H1 (cell line): ENCODE data around the gene GRIK4. TPM values are rescaled to one million over a fixed set of nuclear protein-coding genes. Genes with fewer than 3 reads are reported as not detected.

Source experiments
- CTCF ChIA-PET: fragments of 300-600 bp; sonication (Branson Sonifier 250); formaldehyde crosslinking; loops from one replicate; lab custom pipeline; 2021; ENCODE audit not compliant: partially characterized antibody; lab: Charles Lee
- POLR2A ChIA-PET: fragments of 300-600 bp; sonication (Branson Sonifier 250); formaldehyde crosslinking; loops from one replicate; lab custom pipeline; 2021; ENCODE audit warnings: inconsistent platforms; ENCODE audit not compliant: partially characterized antibody; lab: Charles Lee
- DNase-seq, 2 experiments: peaks; one replicate each; pipeline versions ENCODE4 v3.0.0 to v3.0.0-alpha.2; 2010 to 2022; ENCODE audit warnings: low spot score in 2 of 2, low read depth in 1 of 2, mixed read lengths in 1 of 2
- FAIRE-seq: peaks from 2 replicates; lab custom pipeline; 2011; peaks lifted over from hg19 to GRCh38; lab: Jason Lieb, UNC
- H2AFZ ChIP-seq: 2 replicates; pipeline ENCODE4 v1.8.1; 2012; ENCODE audit warnings: low read length, inconsistent platforms
- H2AK5ac ChIP-seq: 2 replicates; pipeline ENCODE4 v1.6.1; 2013; ENCODE audit warnings: low read depth, low read length
- H2BK120ac ChIP-seq: replicated peaks from 2 replicates; pipeline ENCODE3; 2013; ENCODE audit warnings: low read depth, low read length, inconsistent platforms
- H2BK12ac ChIP-seq: 2 replicates; pipeline ENCODE4 v1.6.1; 2013; ENCODE audit warnings: low read depth, low read length
- H2BK15ac ChIP-seq: 2 replicates; pipeline ENCODE4 v1.6.1; 2013; ENCODE audit warnings: low read length
- H2BK20ac ChIP-seq: 2 replicates; pipeline ENCODE4 v1.6.1; 2013; ENCODE audit warnings: low read length
- H2BK5ac ChIP-seq: 2 replicates; pipeline ENCODE4 v1.6.1; 2013; ENCODE audit warnings: low read depth, low read length
- H3K14ac ChIP-seq: 2 replicates; pipeline ENCODE4 v1.6.1; 2013; ENCODE audit warnings: inconsistent platforms; ENCODE audit not compliant: insufficient read length
- H3K18ac ChIP-seq: 2 replicates; pipeline ENCODE4 v1.6.1; 2013; ENCODE audit warnings: low read length; ENCODE audit errors: extremely low read depth
- H3K23ac ChIP-seq: 2 replicates; pipeline ENCODE4 v1.6.1; 2013; ENCODE audit warnings: inconsistent platforms; ENCODE audit not compliant: insufficient read length
- H3K23me2 ChIP-seq: 2 replicates; pipeline ENCODE4 v1.6.1; 2013; ENCODE audit warnings: low read depth, low read length
- H3K27ac ChIP-seq: 2 replicates; pipeline ENCODE4 v1.6.1; 2011; ENCODE audit warnings: low read depth, low read length, inconsistent platforms
- H3K27me3 ChIP-seq, 4 experiments: replicated peaks in 1 of 4; 1 replicate in 1 of 4; 2 replicates in 3 of 4; pipeline versions ENCODE4 v1.6.1 to v1.8.1; 2011 to 2013; ENCODE audit warnings: low read length in 3 of 4, mild to moderate bottlenecking in 3 of 4, inconsistent platforms in 2 of 4, mixed read lengths in 2 of 4, moderate library complexity in 1 of 4; ENCODE audit not compliant: control insufficient read depth in 3 of 4, insufficient read depth in 3 of 4; ENCODE audit errors: extremely low read depth in 1 of 4
- H3K36me3 ChIP-seq, 4 experiments: 2 replicates each; pipeline versions ENCODE4 v1.6.1 to v1.8.1; 2011 to 2013; ENCODE audit warnings: mild to moderate bottlenecking in 4 of 4, low read length in 3 of 4, moderate library complexity in 2 of 4, control low read depth in 1 of 4, inconsistent platforms in 1 of 4; ENCODE audit not compliant: insufficient read depth in 4 of 4, control insufficient read depth in 2 of 4
- H3K4ac ChIP-seq: replicated peaks from 2 replicates; pipeline ENCODE3; 2013; ENCODE audit warnings: low read length, low read depth, mixed read lengths, inconsistent platforms; ENCODE audit not compliant: insufficient read length
- H3K4me1 ChIP-seq, 4 experiments: replicated peaks in 1 of 4; 1 replicate in 1 of 4; 2 replicates in 3 of 4; pipeline versions ENCODE4 v1.6.1 to v1.8.1; 2011 to 2013; ENCODE audit warnings: low read length in 3 of 4, inconsistent platforms in 2 of 4, mixed read lengths in 1 of 4; ENCODE audit not compliant: insufficient read depth in 4 of 4, control insufficient read depth in 3 of 4
- H3K4me2 ChIP-seq, 2 experiments: 2 replicates each; pipeline versions ENCODE4 v1.6.1 to v1.8.1; 2011 to 2013; ENCODE audit warnings: low read depth in 2 of 2, low read length in 2 of 2, control low read depth in 1 of 2, inconsistent platforms in 1 of 2, mild to moderate bottlenecking in 1 of 2; ENCODE audit not compliant: insufficient read depth in 1 of 2
- H3K4me3 ChIP-seq, 4 experiments: fragments of 200-600, 300-600 bp in 1 of 4; sonication (generic), shearing (Covaris generic), sonication (Bioruptor Twin) in 1 of 4; 2 replicates each; pipeline versions ENCODE4 v1.5.1 to v1.8.1; 2011 to 2016; ENCODE audit warnings: low read length in 4 of 4, low read depth in 3 of 4, control low read depth in 2 of 4, inconsistent platforms in 2 of 4, mild to moderate bottlenecking in 2 of 4, mixed read lengths in 1 of 4, moderate library complexity in 1 of 4; ENCODE audit not compliant: insufficient read depth in 2 of 4; ENCODE audit errors: extremely low read depth in 1 of 4
- H3K56ac ChIP-seq: replicated peaks from 2 replicates; pipeline ENCODE3; 2013; ENCODE audit warnings: low read depth, mild to moderate bottlenecking, mixed read lengths, low read length, inconsistent platforms; ENCODE audit not compliant: insufficient read length
- H3K79me1 ChIP-seq: 2 replicates; pipeline ENCODE4 v1.6.1; 2013; ENCODE audit warnings: low read depth, low read length, control low read depth
- H3K79me2 ChIP-seq, 2 experiments: 2 replicates each; pipeline versions ENCODE4 v1.6.1 to v1.8.1; 2012 to 2013; ENCODE audit warnings: low read length in 2 of 2, mild to moderate bottlenecking in 2 of 2, inconsistent platforms in 1 of 2; ENCODE audit not compliant: insufficient read depth in 2 of 2, control insufficient read depth in 1 of 2
- H3K9ac ChIP-seq, 4 experiments: replicated peaks in 1 of 4; 1 replicate in 1 of 4; 2 replicates in 3 of 4; pipeline versions ENCODE4 v1.6.1 to v1.8.1; 2011 to 2013; ENCODE audit warnings: low read depth in 3 of 4, low read length in 3 of 4, control low read depth in 2 of 4, mild to moderate bottlenecking in 2 of 4, moderate library complexity in 2 of 4, inconsistent platforms in 1 of 4; ENCODE audit errors: extremely low read depth in 1 of 4
- H3K9me3 ChIP-seq, 2 experiments: 2 replicates each; pipeline versions ENCODE4 v1.6.1 to v1.8.1; 2012 to 2013; ENCODE audit warnings: mild to moderate bottlenecking in 2 of 2, moderate library complexity in 2 of 2, control low read depth in 1 of 2, inconsistent platforms in 1 of 2, low read depth in 1 of 2, low read length in 1 of 2, mixed read lengths in 1 of 2; ENCODE audit not compliant: insufficient read depth in 2 of 2
- H4K20me1 ChIP-seq, 2 experiments: replicated peaks in 1 of 2; 2 replicates each; pipeline versions ENCODE3 to v1.8.1; 2011 to 2013; ENCODE audit warnings: inconsistent platforms in 2 of 2, low read length in 2 of 2, mild to moderate bottlenecking in 1 of 2; ENCODE audit not compliant: insufficient read depth in 2 of 2, control insufficient read depth in 1 of 2
- H4K5ac ChIP-seq: 2 replicates; pipeline ENCODE4 v1.6.1; 2013; ENCODE audit warnings: low read length, low read depth, mixed read lengths, inconsistent platforms; ENCODE audit not compliant: insufficient read length
- H4K8ac ChIP-seq: 2 replicates; pipeline ENCODE4 v1.8.0; 2013; ENCODE audit warnings: mild to moderate bottlenecking, moderate library complexity, low read length, inconsistent platforms; ENCODE audit not compliant: insufficient read depth; ENCODE audit errors: extremely low read depth
- H4K91ac ChIP-seq: replicated peaks from 2 replicates; pipeline ENCODE3; 2013; ENCODE audit warnings: low read length, mixed read lengths, inconsistent platforms; ENCODE audit not compliant: insufficient read length
- ASH2L ChIP-seq: fragments of 200-600, 300-600 bp; sonication (generic); IDR thresholded peaks from one replicate; pipeline ENCODE4 v1.7.1; 2017; ENCODE audit warnings: low read length
- CBX8 ChIP-seq: fragments of 300-800, 300-1000 bp; sonication (generic); IDR thresholded peaks from 2 replicates; pipeline ENCODE4 v1.7.1; 2016; ENCODE audit warnings: low read depth, low read length, borderline replicate concordance
- CREB1 ChIP-seq: IDR thresholded peaks from 2 replicates; pipeline ENCODE4 v1.6.1; 2012; ENCODE audit warnings: inconsistent platforms
- CTBP2 ChIP-seq: IDR thresholded peaks from 2 replicates; pipeline ENCODE4 v1.7.0; 2011; ENCODE audit warnings: borderline replicate concordance, mild to moderate bottlenecking, moderate library complexity, mixed read lengths, low read length; ENCODE audit not compliant: insufficient read depth, insufficient read length
- HDAC2 ChIP-seq, 2 experiments: fragments of 300-600 bp in 1 of 2; sonication (generic) in 1 of 2; IDR thresholded peaks; 2 replicates each; pipeline ENCODE4 v1.6.1; 2011 to 2012; ENCODE audit warnings: low read depth in 2 of 2, low read length in 2 of 2, mild to moderate bottlenecking in 2 of 2, moderate library complexity in 2 of 2, borderline replicate concordance in 1 of 2, inconsistent platforms in 1 of 2
- KDM1A ChIP-seq: fragments of 200-600, 300-600 bp; sonication (generic); IDR thresholded peaks from 2 replicates; pipeline ENCODE4 v1.7.1; 2016; ENCODE audit warnings: mild to moderate bottlenecking, low read length, borderline replicate concordance
- KDM4A ChIP-seq: IDR thresholded peaks from one replicate; pipeline ENCODE4 v1.7.1; 2012; ENCODE audit warnings: low read depth, mild to moderate bottlenecking, moderate library complexity, low read length, inconsistent platforms; ENCODE audit not compliant: severe bottlenecking
- KDM5A ChIP-seq: fragments of 200-600 bp; IDR thresholded peaks from 2 replicates; pipeline ENCODE4 v1.7.1; 2012; ENCODE audit warnings: mild to moderate bottlenecking, low read length, inconsistent platforms, mixed read lengths
- NANOG ChIP-seq: IDR thresholded peaks from 2 replicates; pipeline ENCODE4 v1.6.1; 2011; ENCODE audit warnings: low read length, low read depth, mild to moderate bottlenecking, inconsistent platforms; ENCODE audit not compliant: insufficient read depth, poor library complexity, severe bottlenecking
- SRF ChIP-seq: IDR thresholded peaks from 2 replicates; pipeline ENCODE4 v1.6.1; 2011; ENCODE audit warnings: mild to moderate bottlenecking, low read depth, low read length, moderate library complexity
- TAF1 ChIP-seq: IDR thresholded peaks from 2 replicates; pipeline ENCODE4 v1.6.1; 2011; ENCODE audit warnings: mild to moderate bottlenecking, low read depth, low read length
- TBP ChIP-seq: IDR thresholded peaks from 2 replicates; pipeline ENCODE4 v1.6.1; 2011; ENCODE audit warnings: low read depth, low read length, improper control_type of control experiment
- ZNF274 ChIP-seq: IDR thresholded peaks from 2 replicates; pipeline ENCODE4 v1.7.0; 2012; ENCODE audit warnings: low read length, borderline replicate concordance; ENCODE audit errors: extremely low read depth
- WGBS, 2 experiments: shearing (Covaris generic) in 1 of 2; methylation state at CpG; one replicate each; pipeline versions ENCODE4 v1.1.6 to v1.1.7; 2013 to 2015; ENCODE audit warnings: low lambda C conversion rate in 2 of 2, mixed read lengths in 2 of 2, inconsistent platforms in 1 of 2, low coverage in 1 of 2, missing lambda C conversion rate in 1 of 2; ENCODE audit not compliant: insufficient replicate concordance in 2 of 2, insufficient coverage in 1 of 2, insufficient read length in 1 of 2; ENCODE audit errors: extremely low coverage in 1 of 2, missing lambda C conversion rate in 1 of 2; 5-methylcytosine and 5-hydroxymethylcytosine counted together
- polyA plus RNA-seq, 7 experiments: library from polyadenylated mRNA; depleted of rRNA in 3 of 7; stranded (reverse) in 5 of 7; unstranded in 2 of 7; fragments of >200 nt in 5 of 7; fragments of 200-250 nt in 2 of 7; gene quantifications; 1 replicate in 5 of 7; 2 replicates in 1 of 7; 4 replicates in 1 of 7; pipeline versions ENCODE4 v1.2.1 to v1.2.3, GENCODE V29; 2011 to 2013; ENCODE audit warnings: missing spikeins in 2 of 7, mixed read lengths in 2 of 7
- total RNA-seq: library from RNA; stranded (reverse); fragmentation: NEBNext Ultra II Directional; extraction: Animal tissue kit (Norgen Biotek cat#: 25700); gene quantifications from 2 replicates; pipeline ENCODE4 v1.2.1, GENCODE V29; 2021

The GRIK4 gene
- total and polyA plus RNA-seq, 2 of the 8 experiments (the other 6 are each of a cell fraction or from before 2014, with no cell fraction given) = 1.2 to 2.9 TPM

- H2AFZ ChIP-seq = no peak overlapping the region
- H2BK12ac ChIP-seq = no peak overlapping the region
- no peak overlapping the region for H2AK5ac ChIP-seq
- H3K4ac ChIP-seq = no peak overlapping the region
- H3K4me3 ChIP-seq = no peak overlapping the region
- H3K36me3 ChIP-seq = no peaks in the 10 kb centered on the region
- peaks cover 0 to 6% (median 1%) of the 10 kb centered on the region in 4 experiments; a peak in 1 of 7 replicates for H3K4me1 ChIP-seq
- H3K79me1 ChIP-seq = no peaks in the 10 kb centered on the region
- no peak overlapping the region for H3K18ac ChIP-seq
- no peak overlapping the region for H3K9ac ChIP-seq
- FAIRE-seq (no peak), DNase-seq (no peak)
- H4K91ac ChIP-seq = no peak overlapping the region
- CTCF ChIA-PET = interaction anchor here (0.7 to 13.5 kb wide), 18 partner anchors 8 to 253 kb away, joined by 3 to 155 read pairs (median 4); no protein-coding TSS in a partner anchor
- no peak overlapping the region for H3K56ac ChIP-seq
- H3K23me2 ChIP-seq = no peaks in the 10 kb centered on the region
- peaks cover 0 to 5% (median under 1%) of the 10 kb centered on the region in 4 experiments; a peak in 3 of 7 replicates for H3K27me3 ChIP-seq
- no peak overlapping the region for H3K14ac ChIP-seq
- POLR2A ChIA-PET = no interaction called here
- H3K4me2 ChIP-seq = no peak overlapping the region
- no peak overlapping the region for H4K8ac ChIP-seq
- H3K79me2 ChIP-seq = no peaks in the 10 kb centered on the region
- WGBS, 2 experiments = 86% methylated on average over 2 of the region's 2 CpGs; no CpG with 5 or more reads in 1 of the 2 experiments
- H4K5ac ChIP-seq = no peak overlapping the region
- H4K20me1 ChIP-seq = peaks cover 0 to 2% of the 10 kb centered on the region in 2 experiments
- no peak overlapping the region for H2BK15ac ChIP-seq
- H2BK20ac ChIP-seq = no peak overlapping the region
- H3K9me3 ChIP-seq = no peaks in the 10 kb centered on the region
- H2BK120ac ChIP-seq = no peak overlapping the region
- H2BK5ac ChIP-seq = no peak overlapping the region
- H3K23ac ChIP-seq = no peak overlapping the region
- TF ChIP-seq TBP (no peak), KDM5A (no peak), CBX8 (no peak), HDAC2 (IDR thresholded peaks at IDR 0.05; ENCODE audit: borderline replicate concordance in 1 of 2, low read depth in 2 of 2, low read length in 2 of 2) (no peak), CREB1 (no peak), TAF1 (no peak), ZNF274 (no peak), NANOG (no peak), CTBP2 (no peak), SRF (no peak), KDM4A (no peak), ASH2L (no peak), KDM1A (no peak)
- no peak overlapping the region for H3K27ac ChIP-seq
These were observed 118.6 kb downstream of the GRIK4 start for GRCh38 chr11:120630122-120630521.
